Loucy (cell line): ENCODE results near the gene ZFHX3.

Experiments
- H2AFZ ChIP-seq: fragments of 200-600 bp; sonication (generic); 2 replicates; pipeline ENCODE4 v1.6.0; 2016; ENCODE audit warnings: antibody characterized with exemption, mild to moderate bottlenecking, low read length, moderate library complexity
- H3F3A ChIP-seq: fragments of 200-600 bp; 2 replicates; pipeline ENCODE4 v1.6.0; 2016; ENCODE audit warnings: antibody characterized with exemption, low read depth, mild to moderate bottlenecking
- H3K27me3 ChIP-seq: fragments of 200-600 bp; sonication (generic); 2 replicates; pipeline ENCODE4 v1.6.1; 2014; ENCODE audit warnings: low read length, mild to moderate bottlenecking; ENCODE audit not compliant: insufficient read depth, poor library complexity, severe bottlenecking
- H3K36me3 ChIP-seq: fragments of 200-600 bp; sonication (generic); 2 replicates; pipeline ENCODE4 v1.6.1; 2016; ENCODE audit warnings: low read length; ENCODE audit not compliant: insufficient read depth
- H3K4me1 ChIP-seq: fragments of 200-600 bp; sonication (generic); 2 replicates; pipeline ENCODE4 v1.5.1; 2014; ENCODE audit warnings: low read length, mild to moderate bottlenecking; ENCODE audit not compliant: insufficient read depth, poor library complexity, severe bottlenecking
- H3K4me2 ChIP-seq: fragments of 200-600 bp; sonication (generic); 2 replicates; pipeline ENCODE4 v1.6.0; 2014; ENCODE audit warnings: antibody characterized with exemption, low read length, low read depth, mild to moderate bottlenecking; ENCODE audit not compliant: poor library complexity, severe bottlenecking
- H3K4me3 ChIP-seq: fragments of 200-600 bp; sonication (generic); 2 replicates; pipeline ENCODE4 v1.5.1; 2014; ENCODE audit warnings: low read length, mild to moderate bottlenecking, mixed read lengths; ENCODE audit not compliant: poor library complexity, severe bottlenecking
- H3K79me2 ChIP-seq: fragments of 200-600 bp; sonication (generic); 2 replicates; pipeline ENCODE4 v1.6.1; 2014; ENCODE audit warnings: low read length; ENCODE audit not compliant: insufficient read depth
- H3K9ac ChIP-seq: fragments of 200-600 bp; sonication (generic); 2 replicates; pipeline ENCODE4 v1.6.0; 2014; ENCODE audit warnings: mild to moderate bottlenecking, low read depth, low read length, moderate library complexity; ENCODE audit not compliant: poor library complexity, severe bottlenecking
- H3K9me2 ChIP-seq: fragments of 200-600 bp; sonication (generic); replicated peaks from 2 replicates; pipeline ENCODE4 v1.6.1; 2016; ENCODE audit warnings: low read depth, low read length, mixed read lengths
- H3K9me3 ChIP-seq: fragments of 200-600 bp; sonication (generic); 2 replicates; pipeline ENCODE4 v1.6.1; 2014; ENCODE audit warnings: mild to moderate bottlenecking, antibody characterized with exemption, low read length, low read depth; ENCODE audit not compliant: insufficient read depth
- H4K20me1 ChIP-seq: fragments of 200-600 bp; sonication (generic); 2 replicates; pipeline ENCODE4 v1.6.0; 2014; ENCODE audit warnings: antibody characterized with exemption, low read length, mild to moderate bottlenecking; ENCODE audit not compliant: insufficient read depth, poor library complexity, severe bottlenecking
- EZH2phosphoT487 ChIP-seq: fragments of 200-600 bp; IDR thresholded peaks from 2 replicates; pipeline ENCODE4 v1.6.1; 2018; ENCODE audit warnings: antibody characterized with exemption, mild to moderate bottlenecking, moderate library complexity, borderline replicate concordance
- TF ChIP-seq, protein P1 (sequence below): fragments of 200-600 bp; sonication (generic); conservative IDR thresholded peaks from 2 replicates; pipeline ENCODE4 v1.5.1; 2014; ENCODE audit warnings: mild to moderate bottlenecking, antibody characterized with exemption, low read length

The ZFHX3 gene

DNA sequence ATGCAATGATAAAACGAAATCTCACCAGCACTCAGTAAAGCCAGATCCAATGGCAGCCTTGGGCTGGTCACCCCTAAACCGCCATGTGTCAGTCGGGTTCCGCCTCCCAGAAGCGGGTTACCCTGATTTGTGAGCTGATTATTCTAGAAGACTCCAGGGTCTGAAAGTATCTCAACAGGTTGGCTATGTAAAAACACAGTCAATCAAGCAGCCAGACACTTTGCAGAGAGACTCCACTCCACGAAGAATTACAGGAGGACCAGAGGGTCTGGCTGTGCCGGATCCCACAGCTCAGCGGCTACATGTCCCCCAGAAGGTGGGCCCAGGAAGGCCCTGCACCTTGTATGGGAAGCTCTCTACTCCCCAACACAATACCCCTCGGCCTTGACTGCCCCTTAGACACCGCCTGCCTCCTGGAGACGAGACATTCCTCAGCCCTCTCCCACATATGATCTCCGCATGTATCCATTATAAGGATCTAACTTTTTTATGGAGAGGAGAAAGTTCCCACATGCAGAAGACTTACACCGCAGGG lies 23.3 kb downstream of the ZFHX3 start:
- Histone ChIP-seq H3K9me2 (no peaks in the 10 kb centered on the region), H3K9me3 (no peaks in the 10 kb centered on the region), H4K20me1 (no peaks in the 10 kb centered on the region), H3K4me2 (no peak overlapping the region), H3K4me3 (no peak overlapping the region), H3F3A (no peaks in the 10 kb centered on the region), H3K27me3 (no peaks in the 10 kb centered on the region), H3K9ac (no peak overlapping the region), H3K79me2 (peaks cover 25% of the 10 kb centered on the region; the same call in 1 of the 2 replicates), H3K4me1 (no peaks in the 10 kb centered on the region), H2AFZ (no peak overlapping the region), H3K36me3 (no peaks in the 10 kb centered on the region)
- TF ChIP-seq, protein P1, sequence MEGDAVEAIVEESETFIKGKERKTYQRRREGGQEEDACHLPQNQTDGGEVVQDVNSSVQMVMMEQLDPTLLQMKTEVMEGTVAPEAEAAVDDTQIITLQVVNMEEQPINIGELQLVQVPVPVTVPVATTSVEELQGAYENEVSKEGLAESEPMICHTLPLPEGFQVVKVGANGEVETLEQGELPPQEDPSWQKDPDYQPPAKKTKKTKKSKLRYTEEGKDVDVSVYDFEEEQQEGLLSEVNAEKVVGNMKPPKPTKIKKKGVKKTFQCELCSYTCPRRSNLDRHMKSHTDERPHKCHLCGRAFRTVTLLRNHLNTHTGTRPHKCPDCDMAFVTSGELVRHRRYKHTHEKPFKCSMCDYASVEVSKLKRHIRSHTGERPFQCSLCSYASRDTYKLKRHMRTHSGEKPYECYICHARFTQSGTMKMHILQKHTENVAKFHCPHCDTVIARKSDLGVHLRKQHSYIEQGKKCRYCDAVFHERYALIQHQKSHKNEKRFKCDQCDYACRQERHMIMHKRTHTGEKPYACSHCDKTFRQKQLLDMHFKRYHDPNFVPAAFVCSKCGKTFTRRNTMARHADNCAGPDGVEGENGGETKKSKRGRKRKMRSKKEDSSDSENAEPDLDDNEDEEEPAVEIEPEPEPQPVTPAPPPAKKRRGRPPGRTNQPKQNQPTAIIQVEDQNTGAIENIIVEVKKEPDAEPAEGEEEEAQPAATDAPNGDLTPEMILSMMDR, result no peak
- no peak for TF ChIP-seq EZH2phosphoT487

DNA sequence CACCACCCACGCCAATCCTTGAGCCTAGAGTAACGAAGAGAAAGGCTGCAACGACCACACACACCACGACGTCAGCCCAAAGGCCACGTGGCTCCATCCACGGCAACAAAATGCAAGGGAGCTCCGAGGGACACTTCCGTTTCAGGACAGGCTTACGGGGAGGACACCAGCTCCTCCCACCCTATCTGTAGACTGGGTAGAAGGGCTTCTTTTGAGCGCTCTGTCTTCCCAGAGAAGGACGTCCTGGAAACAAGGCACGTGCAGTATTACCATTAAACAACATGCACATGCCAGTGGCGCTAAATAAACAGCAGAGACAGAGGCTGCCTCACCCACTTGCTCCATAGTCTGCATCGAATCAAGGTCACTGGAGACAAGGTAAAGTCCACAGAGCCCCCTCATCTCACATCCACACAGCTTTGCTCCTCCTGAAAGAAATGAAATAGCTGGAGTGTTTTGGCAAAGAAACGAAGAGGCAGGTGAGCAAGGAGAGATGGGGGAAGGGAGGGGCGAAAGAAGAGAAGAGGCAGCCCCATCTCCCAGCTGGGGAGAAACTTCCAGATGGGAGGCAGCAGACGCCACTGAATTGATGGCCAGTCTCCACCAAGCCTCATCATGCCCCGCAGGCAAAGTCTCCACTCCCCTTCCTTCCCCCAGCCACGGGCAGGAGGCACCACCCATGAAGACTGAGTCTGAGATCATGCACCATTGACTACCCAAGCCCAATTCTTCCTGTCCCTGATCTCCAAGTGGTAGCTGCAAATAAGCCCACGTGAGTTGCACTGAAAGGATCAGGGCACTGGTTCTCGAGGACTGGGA lies 24.0 kb downstream of the ZFHX3 start:
- Histone ChIP-seq H3K4me2 (no peak overlapping the region), H3K4me3 (no peak overlapping the region), H4K20me1 (no peaks in the 10 kb centered on the region), H2AFZ (no peak overlapping the region), H3K36me3 (no peaks in the 10 kb centered on the region), H3F3A (no peaks in the 10 kb centered on the region), H3K79me2 (peaks cover 18% of the 10 kb centered on the region; the same call in 1 of the 2 replicates), H3K27me3 (no peaks in the 10 kb centered on the region), H3K4me1 (no peaks in the 10 kb centered on the region), H3K9ac (no peak overlapping the region), H3K9me2 (no peaks in the 10 kb centered on the region), H3K9me3 (no peaks in the 10 kb centered on the region)
- no peak for TF ChIP-seq EZH2phosphoT487
- TF ChIP-seq, protein P1, result no peak

DNA sequence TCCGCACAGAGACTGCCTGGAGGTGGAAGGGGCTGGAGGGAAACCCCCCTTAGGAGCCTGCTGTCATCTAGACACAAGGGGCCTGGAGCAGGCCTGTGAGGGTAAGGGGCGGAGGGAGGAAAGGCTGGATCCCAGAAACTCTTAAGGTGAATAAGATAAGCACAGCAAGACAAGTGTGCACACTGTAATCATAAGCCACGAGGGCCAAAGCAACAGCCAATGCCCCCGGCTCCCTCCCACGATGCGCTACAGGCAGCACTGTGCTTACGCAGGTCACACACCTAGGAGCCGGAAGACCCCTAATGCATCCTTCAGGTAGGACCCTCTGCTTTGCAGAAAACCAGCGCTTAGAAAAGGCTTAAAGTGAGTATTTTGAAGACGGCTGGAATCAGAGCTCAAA lies 24.6 kb downstream of the ZFHX3 start:
- no peak overlapping the region for H3K4me2 ChIP-seq
- no peaks in the 10 kb centered on the region for H3K36me3 ChIP-seq
- no peaks in the 10 kb centered on the region for H3F3A ChIP-seq
- no peak overlapping the region for H3K4me3 ChIP-seq
- peaks cover 13% of the 10 kb centered on the region; the same call in 1 of the 2 replicates for H3K79me2 ChIP-seq
- no peaks in the 10 kb centered on the region for H4K20me1 ChIP-seq
- TF ChIP-seq EZH2phosphoT487, result no peak
- TF ChIP-seq, protein P1, result no peak
- H3K27me3 ChIP-seq, result no peaks in the 10 kb centered on the region
- H3K9ac ChIP-seq, result no peak overlapping the region
- H2AFZ ChIP-seq, result no peak overlapping the region
- H3K9me2 ChIP-seq, result no peaks in the 10 kb centered on the region
- no peaks in the 10 kb centered on the region for H3K4me1 ChIP-seq
- no peaks in the 10 kb centered on the region for H3K9me3 ChIP-seq
